HG03108 (cell line): Measurements from ENCODE around the gene NDUFAF5.

Source experiments
- ATAC-seq: cut with Tn5 transposase; IDR thresholded peaks from one replicate; pipeline ENCODE4 v1.9.1; 2021; ENCODE audit warnings: moderate library complexity; ENCODE audit not compliant: unreplicated experiment

Gene NDUFAF5

DNA sequence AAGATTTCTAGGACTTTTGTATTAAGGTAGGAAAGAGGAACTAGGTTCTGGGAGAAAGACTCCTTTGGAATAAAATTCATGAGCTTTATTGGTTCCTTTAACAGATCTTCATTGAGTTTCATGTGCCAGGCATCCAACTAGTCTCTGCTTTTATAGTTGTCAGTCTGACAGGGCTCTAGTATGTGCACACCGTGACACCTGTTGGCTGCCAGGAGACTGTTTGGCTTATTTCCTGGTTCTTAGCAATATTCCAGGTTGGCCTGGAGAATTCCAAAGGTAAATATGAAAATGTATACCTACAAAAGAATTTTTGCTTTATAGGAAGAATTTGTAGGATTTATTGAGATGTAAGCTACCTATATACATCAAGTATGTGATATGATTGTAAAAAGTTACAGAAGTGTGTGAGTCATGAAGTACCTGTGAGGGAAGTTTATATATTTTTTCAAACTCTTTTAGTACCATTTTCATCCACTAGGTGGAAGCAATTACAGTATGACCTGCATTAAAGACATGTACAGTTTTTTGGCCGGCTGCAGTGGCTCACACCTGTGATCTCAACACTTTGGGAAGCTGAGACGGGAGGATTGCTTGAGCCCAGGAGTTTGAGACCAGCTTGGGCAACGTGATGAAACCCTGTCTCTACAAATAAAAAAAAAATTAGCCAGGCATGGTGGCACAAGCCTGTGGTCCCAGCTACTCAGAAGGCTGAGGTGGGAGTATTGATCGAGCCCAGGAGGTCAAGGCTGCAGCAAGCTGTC is 35.2 kb downstream of the NDUFAF5 start:
- ATAC-seq = peak; percentile 53

GRCh38 chr20:13821876-13822275 is 37.0 kb downstream of the NDUFAF5 start:
- no peak for ATAC-seq

DNA sequence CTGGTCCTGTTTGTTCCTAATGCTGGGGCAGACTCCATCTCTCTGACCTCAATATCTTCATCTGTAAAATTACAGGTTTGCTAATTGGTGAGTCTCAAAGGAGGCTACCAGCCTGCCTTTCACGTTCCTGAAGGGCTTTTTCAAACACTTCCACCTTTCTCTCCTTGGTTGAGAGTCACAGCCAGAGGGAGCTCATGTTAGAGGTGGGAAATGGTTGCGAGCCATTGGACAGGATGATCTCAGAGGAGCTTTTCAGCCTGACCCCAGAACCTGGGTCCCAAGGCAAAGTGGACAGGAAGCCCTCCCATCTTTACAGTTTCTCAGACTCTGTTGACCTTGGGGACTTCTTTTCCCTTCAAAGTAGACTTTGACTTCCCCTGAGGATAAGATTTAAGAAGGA is 37.6 kb downstream of the NDUFAF5 start:
- no peak for ATAC-seq

GRCh38 chr20:13824459-13824858 is 39.6 kb downstream of the NDUFAF5 start:
- ATAC-seq = no peak

- ATAC-seq = no peak
Measured at GRCh38 chr20:13825465-13825864, 40.6 kb downstream of the NDUFAF5 start.

DNA sequence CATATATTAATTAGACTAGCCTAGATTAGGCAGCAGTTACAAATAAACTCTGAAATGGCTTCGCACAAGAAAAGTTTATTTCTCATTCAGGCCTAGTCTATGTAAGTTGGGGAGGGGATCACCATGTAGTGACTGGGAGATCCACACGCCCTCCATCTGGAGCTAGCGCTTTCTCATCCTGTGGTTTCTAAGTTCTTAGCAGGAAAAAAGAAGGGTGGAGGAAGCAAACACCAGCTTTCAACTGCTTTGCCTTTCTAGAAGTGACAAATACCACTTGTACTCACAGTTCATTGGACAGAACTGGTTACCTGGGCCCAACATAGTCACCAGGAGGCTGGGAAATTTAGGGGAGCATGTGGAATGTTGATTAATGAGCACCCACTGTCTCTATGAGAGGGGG is 46.6 kb downstream of the NDUFAF5 start:
- no peak for ATAC-seq

DNA sequence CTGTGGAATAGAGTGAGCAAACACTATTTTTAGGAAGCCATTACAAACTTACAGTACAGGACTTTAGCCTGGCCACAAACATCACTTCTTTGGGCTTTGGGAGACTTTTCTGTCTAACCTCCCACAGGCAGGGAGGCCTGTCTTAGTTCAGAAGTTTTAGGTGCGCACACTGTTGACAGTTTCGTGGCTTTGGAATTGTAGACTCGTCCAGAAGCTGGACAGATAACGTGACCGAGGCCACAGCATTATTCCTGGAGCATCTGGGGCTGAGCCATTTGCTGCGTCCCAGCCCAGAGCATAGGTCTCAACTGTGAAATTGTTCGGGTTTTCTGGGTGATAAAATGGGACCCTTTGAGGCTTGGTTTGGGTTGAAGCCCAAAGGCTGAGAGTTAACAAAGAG is 53.8 kb downstream of the NDUFAF5 start:
- no peak for ATAC-seq

DNA sequence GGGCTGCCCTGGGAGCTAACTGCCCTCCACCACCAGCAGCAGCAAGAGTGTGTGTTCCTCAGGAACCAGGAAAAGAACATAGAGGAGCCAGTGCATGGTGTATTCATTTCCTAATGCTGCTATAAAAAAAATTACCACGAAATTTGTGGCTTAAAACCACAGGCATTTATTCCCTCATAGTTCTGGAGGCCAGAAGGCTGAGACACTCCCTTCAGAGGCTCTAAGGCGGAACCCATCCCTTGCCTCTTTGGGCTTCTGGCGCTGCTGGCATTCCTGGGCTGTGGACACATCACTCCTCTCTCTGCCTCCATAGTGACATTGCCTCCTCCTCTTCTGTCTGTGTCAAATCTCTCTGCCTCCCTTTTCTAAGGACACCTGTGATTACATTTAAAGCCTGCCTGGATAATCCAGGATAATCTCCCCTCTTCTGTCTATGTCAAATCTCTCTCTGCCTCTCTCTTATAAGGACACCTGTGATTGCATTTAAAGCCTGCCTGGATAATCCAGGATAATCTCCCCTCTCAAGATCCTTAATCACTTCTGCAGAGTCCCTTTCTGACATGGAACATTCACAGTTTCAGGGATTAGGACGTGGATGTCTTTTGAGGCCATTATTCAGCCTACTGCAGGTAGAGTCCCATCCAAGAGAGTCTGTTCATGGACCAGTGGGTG is 54.7 kb downstream of the NDUFAF5 start:
- ATAC-seq = no peak

- no peak for ATAC-seq
Measured at GRCh38 chr20:13840093-13840465, 55.3 kb downstream of the NDUFAF5 start.

DNA sequence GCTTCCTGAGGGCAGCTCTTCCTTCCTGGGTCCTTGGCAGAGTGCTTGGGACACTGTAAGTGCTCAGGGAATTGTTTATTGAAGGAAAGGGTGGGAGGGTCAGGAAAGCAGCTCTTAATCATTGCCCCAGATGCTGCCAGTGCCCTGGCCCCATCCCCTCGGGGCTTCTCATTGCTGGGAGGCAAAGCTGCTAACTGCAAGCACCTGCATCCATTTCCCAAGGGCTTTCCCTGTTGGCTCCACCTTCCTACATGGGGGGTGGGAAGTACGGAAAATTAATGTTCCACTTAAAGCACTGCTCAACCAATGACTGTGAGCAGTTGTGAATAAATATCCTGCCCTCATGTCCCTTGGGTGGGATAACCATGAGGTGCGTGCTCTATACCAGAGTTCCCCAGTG is 56.4 kb downstream of the NDUFAF5 start:
- ATAC-seq = no peak

GRCh38 chr20:13844296-13844695 is 59.5 kb downstream of the NDUFAF5 start:
- ATAC-seq = no peak

GRCh38 chr20:13851279-13851678 is 66.5 kb downstream of the NDUFAF5 start:
- ATAC-seq = no peak

GRCh38 chr20:13852306-13852705 is 67.5 kb downstream of the NDUFAF5 start:
- no peak for ATAC-seq

GRCh38 chr20:13855613-13856012 is 70.8 kb downstream of the NDUFAF5 start:
- ATAC-seq = no peak

DNA sequence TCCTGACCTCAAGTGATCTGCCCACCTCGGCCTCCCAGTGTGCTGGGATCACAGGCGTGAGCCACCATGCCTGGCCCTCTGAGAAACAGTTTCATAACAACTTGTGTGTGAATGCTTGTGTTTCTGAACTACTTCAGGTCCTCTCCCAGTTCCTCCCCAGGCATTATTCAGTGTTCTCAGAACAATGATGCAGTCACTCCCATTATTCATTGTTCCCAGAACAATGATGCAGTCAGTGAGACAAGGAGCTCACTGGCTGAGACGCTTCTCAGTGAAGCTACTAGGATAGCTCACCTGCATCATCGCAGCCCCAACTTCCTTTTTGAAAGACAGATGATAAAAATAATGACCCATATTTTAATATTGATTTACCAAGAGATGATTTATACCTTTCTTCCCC is 71.5 kb downstream of the NDUFAF5 start:
- ATAC-seq = no peak

DNA sequence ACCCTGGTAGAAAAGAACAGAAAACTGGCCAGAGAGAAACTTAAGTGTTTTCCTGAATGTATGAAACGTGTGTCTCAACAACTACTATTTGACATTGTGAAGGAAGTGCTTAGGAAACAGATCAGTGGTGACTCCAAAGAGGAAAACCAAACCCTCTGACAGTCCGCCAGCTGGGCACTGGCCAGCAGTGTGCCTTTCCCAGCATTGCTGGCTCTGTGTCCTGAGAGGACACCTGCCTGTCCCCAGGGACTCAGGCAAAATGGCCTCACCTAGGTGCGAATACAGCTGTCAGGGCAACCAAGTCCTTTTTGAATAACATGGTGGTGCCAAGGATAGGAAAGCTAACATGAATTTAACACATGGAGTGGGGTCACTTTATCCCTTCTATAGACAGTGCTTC is 72.5 kb downstream of the NDUFAF5 start:
- ATAC-seq = no peak

DNA sequence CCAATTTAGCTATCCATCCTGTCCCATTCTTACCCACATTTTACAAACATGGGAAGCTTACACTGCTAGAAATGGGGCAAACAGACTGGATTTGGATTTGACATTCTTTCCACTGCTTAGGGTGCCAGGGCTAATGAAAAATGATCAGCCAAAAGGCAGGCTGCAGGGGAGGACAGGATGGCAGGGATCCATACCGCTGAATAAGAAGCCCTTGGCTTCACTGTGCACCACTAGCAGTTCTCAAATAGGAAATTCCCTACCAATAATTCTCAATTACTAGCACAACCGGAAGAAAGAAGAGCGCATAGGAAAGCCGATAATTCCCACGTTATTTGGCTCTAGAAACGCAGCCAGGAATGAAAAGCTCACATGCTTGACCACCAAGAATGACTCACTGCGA is 73.1 kb downstream of the NDUFAF5 start:
- ATAC-seq = no peak

GRCh38 chr20:13858439-13858838 is 73.6 kb downstream of the NDUFAF5 start:
- no peak for ATAC-seq

DNA sequence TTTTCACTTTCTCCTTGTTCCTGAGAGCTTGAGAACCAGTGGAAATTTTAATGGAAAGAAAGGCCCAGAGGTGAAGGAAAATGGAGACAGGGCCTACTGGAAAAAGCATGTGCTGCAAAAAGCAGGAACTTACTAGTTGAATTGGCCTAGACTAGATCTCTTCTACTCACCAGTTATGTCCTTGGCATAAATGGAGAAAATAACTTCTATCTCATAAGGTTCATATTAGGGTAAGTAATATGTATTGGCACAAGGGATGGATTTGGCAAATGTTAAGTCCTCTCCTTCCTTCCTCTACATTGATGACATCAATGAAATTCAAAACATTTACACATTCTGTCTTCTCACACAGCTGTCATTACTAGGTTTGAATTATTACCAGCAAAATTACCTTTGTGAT is 74.0 kb downstream of the NDUFAF5 start:
- ATAC-seq = no peak

- ATAC-seq = no peak
Measured at GRCh38 chr20:13862245-13862644, 77.4 kb downstream of the NDUFAF5 start.

DNA sequence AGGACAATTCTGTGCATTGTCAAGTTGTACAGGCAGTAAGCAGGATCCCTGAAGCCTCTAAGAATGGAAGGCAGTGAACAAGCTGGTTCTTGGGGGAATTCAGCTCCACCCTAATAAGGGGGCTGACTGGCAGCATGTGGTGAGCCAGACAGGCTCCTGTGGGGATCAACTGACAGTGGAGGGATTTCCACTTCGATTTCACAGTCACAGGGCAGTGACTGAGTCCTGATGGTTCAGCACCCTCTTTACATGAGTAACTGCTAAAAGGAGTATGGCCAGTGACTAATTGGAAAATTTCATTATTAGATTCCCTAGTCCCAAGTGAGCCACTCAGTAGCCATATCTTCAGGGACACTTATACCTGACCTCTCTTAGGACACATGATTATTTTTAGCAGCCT is 78.4 kb downstream of the NDUFAF5 start:
- no peak for ATAC-seq

- ATAC-seq = no peak
Measured at GRCh38 chr20:13865156-13865555, 80.3 kb downstream of the NDUFAF5 start.
